GM12878 (cell line): ENCODE results near the gene CCL3. TPM values are rescaled to one million over a fixed set of nuclear protein-coding genes. Genes with fewer than 3 reads are reported as not detected.

Experiments used
- ATF7 ChIP-seq: fragments of 450-650 bp; IDR thresholded peaks from 2 replicates; pipeline ENCODE4 v1.6.1; 2016; ENCODE audit warnings: low read depth, mild to moderate bottlenecking
- BCL3 ChIP-seq: IDR thresholded peaks from 2 replicates; pipeline ENCODE4 v1.6.1; 2011; ENCODE audit warnings: borderline replicate concordance, low read depth, mild to moderate bottlenecking, moderate library complexity, low read length; ENCODE audit not compliant: insufficient read depth, poor library complexity, severe bottlenecking
- ETV6 ChIP-seq, 2 experiments: fragments of 450-650 bp in 1 of 2; IDR thresholded peaks in 1 of 2; conservative IDR thresholded peaks in 1 of 2; 2 replicates each; pipeline ENCODE4 v1.6.1; 2014; ENCODE audit warnings: antibody characterized with exemption in 1 of 2, borderline replicate concordance in 1 of 2, low read depth in 1 of 2, mild to moderate bottlenecking in 1 of 2, moderate library complexity in 1 of 2
- GATAD2B ChIP-seq: fragments of 450-650 bp; conservative IDR thresholded peaks from 2 replicates; pipeline ENCODE4 v1.6.1; 2017; ENCODE audit warnings: low read depth, mild to moderate bottlenecking, moderate library complexity
- HCFC1 ChIP-seq: fragments of 150-350 bp; IDR thresholded peaks from 2 replicates; pipeline ENCODE4 v1.6.1; 2014; ENCODE audit warnings: low read length
- IKZF2 ChIP-seq, 2 experiments: fragments of 450-650 bp; IDR thresholded peaks; 2 replicates each; pipeline ENCODE4 v1.6.1; 2017; ENCODE audit warnings: mild to moderate bottlenecking in 2 of 2, moderate library complexity in 2 of 2
- NR2F1 ChIP-seq: fragments of 450-650 bp; conservative IDR thresholded peaks from 2 replicates; pipeline ENCODE4 v1.6.1; 2017; ENCODE audit warnings: mild to moderate bottlenecking
- PAX8 ChIP-seq: fragments of 450-650 bp; IDR thresholded peaks from 2 replicates; pipeline ENCODE4 v1.6.1; 2017; ENCODE audit warnings: mild to moderate bottlenecking, moderate library complexity
- SIX5 ChIP-seq: IDR thresholded peaks from 2 replicates; pipeline ENCODE4 v1.6.1; 2011; ENCODE audit warnings: mild to moderate bottlenecking, low read depth, low read length, moderate library complexity; ENCODE audit not compliant: severe bottlenecking
- TAF1 ChIP-seq: IDR thresholded peaks from 2 replicates; pipeline ENCODE4 v1.6.1; 2011; ENCODE audit warnings: mild to moderate bottlenecking, low read depth, low read length, borderline replicate concordance
- TARDBP ChIP-seq: IDR thresholded peaks from 2 replicates; pipeline ENCODE4 v1.6.1; 2016; ENCODE audit warnings: borderline replicate concordance
- WRNIP1 ChIP-seq: IDR thresholded peaks from 2 replicates; pipeline ENCODE4 v1.6.1; 2011; ENCODE audit warnings: low read depth, low read length, improper control_type of control experiment, borderline replicate concordance
- polyA plus RNA-seq, 11 experiments: library from polyadenylated mRNA; depleted of rRNA in 4 of 11; unstranded in 6 of 11; stranded (reverse) in 5 of 11; fragments of >200 nt; fragmentation: Nextera tagmentation in 4 of 11; fragmentation: Illumina TruSeq in 1 of 11; extraction: Ambion mirVana in 4 of 11; extraction: Trizol in 1 of 11; gene quantifications; 1 replicate in 1 of 11; 2 replicates in 10 of 11; pipeline versions ENCODE4 v1.2.1 to v1.2.3, GENCODE V29; 2011 to 2016; ENCODE audit warnings: inconsistent platforms in 2 of 11, missing spikeins in 2 of 11, low read depth in 1 of 11
- total RNA-seq, 4 experiments: library from RNA; depleted of rRNA in 3 of 4; stranded (reverse); fragments of >200 nt in 3 of 4; fragmentation: Illumina TruSeq in 1 of 4; extraction: Trizol in 1 of 4; gene quantifications; 2 replicates each; pipeline versions ENCODE4 v1.2.1 to v1.2.3, GENCODE V29; 2013 to 2021
- TF ChIP-seq, protein P1 (sequence below): IDR thresholded peaks from 2 replicates; pipeline ENCODE4 v1.6.1; 2012; ENCODE audit warnings: low read depth, low read length, improper control_type of control experiment

The CCL3 gene
- total and polyA plus RNA-seq, 10 of the 15 experiments (the other 5 are each of a cell fraction or from before 2014, with no cell fraction given), result 96.5 to 1,488 (median 199) TPM

DNA sequence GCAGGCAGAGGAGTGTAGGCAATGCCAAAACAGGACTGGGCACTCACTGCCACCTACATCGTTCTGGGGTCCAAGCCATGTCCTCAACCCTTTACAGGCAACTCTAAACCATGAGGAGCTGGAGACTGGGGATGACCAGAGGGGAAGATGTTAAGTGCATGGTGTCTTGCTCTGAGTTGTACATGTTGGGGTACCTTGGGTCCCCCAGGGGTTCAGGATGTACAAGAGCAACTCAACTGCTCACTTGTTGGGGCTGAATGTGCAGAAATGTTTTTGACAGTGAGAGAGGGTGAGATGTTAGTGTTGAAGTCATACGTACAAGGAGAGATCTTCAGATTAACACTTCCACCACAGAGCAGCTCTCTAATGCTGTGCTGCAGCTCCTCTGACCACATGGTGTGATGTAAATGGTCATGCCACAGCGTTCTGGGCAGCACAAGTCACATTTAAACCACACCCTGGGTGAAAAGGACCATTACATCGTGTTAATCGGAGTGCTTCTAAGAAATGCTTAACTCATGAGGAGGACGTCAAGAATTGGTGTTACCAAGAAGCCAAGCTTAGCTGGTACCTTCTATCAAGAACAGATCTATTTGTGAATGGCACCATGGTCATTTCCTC lies 23.5 kb downstream of the CCL3 start (continued):
- TF ChIP-seq, protein P1, sequence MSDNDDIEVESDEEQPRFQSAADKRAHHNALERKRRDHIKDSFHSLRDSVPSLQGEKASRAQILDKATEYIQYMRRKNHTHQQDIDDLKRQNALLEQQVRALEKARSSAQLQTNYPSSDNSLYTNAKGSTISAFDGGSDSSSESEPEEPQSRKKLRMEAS, result no peak
- no peak for TF ChIP-seq PAX8
- TF ChIP-seq WRNIP1, result no peak
- no peak for TF ChIP-seq HCFC1
- no peak for TF ChIP-seq NR2F1
- TF ChIP-seq TARDBP, result no peak
- TF ChIP-seq ETV6 (conservative IDR thresholded peaks at IDR 0.05 in 1 of 2, IDR thresholded peaks at IDR 0.05 in 1 of 2; ENCODE audit: borderline replicate concordance in 1 of 2, low read depth in 1 of 2), result no peak
- no peak for TF ChIP-seq BCL3
- peak; percentile 62 for TF ChIP-seq ATF7
- no peak for TF ChIP-seq GATAD2B
- no peak for TF ChIP-seq SIX5
- TF ChIP-seq IKZF2 (IDR thresholded peaks at IDR 0.05), result peak in 1 of 2 experiments; percentile 22; a peak in 1 of 4 replicates
- no peak for TF ChIP-seq TAF1
